22Rv1 (cell line): ENCODE measurements around the gene DPAGT1.

Experiments used
- ZFX ChIP-seq: fragments of 450-650 bp; IDR thresholded peaks from 2 replicates; pipeline ENCODE4 v1.6.1; 2017; ENCODE audit warnings: antibody characterized with exemption, borderline replicate concordance
- TF ChIP-seq, protein P1 (sequence below): fragments of 450-650 bp; IDR thresholded peaks from 2 replicates; pipeline ENCODE4 v1.5.1; 2017; ENCODE audit warnings: mild to moderate bottlenecking

DNA sequence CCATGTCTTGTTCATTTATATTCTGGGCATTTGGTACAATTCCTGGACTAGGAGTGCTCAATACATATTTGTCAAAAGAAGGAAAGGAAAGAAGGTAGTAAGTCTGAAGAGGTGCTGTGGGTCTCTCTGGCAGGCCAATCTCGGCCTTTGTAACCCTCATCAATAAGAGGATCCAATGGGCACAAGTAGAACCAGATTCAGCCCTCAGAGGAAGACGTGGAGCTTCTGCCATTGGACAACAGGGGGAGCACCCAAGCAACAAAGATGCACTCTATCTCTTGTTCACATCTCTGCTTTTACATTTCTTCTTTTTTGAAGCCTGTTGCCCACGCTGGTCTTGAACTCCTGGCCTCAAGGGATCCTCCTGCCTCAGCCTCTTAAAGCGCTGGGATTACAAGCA lies 36.3 kb downstream of the DPAGT1 start:
- TF ChIP-seq, protein P1, sequence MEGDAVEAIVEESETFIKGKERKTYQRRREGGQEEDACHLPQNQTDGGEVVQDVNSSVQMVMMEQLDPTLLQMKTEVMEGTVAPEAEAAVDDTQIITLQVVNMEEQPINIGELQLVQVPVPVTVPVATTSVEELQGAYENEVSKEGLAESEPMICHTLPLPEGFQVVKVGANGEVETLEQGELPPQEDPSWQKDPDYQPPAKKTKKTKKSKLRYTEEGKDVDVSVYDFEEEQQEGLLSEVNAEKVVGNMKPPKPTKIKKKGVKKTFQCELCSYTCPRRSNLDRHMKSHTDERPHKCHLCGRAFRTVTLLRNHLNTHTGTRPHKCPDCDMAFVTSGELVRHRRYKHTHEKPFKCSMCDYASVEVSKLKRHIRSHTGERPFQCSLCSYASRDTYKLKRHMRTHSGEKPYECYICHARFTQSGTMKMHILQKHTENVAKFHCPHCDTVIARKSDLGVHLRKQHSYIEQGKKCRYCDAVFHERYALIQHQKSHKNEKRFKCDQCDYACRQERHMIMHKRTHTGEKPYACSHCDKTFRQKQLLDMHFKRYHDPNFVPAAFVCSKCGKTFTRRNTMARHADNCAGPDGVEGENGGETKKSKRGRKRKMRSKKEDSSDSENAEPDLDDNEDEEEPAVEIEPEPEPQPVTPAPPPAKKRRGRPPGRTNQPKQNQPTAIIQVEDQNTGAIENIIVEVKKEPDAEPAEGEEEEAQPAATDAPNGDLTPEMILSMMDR, result peak; percentile 60
- TF ChIP-seq ZFX, result no peak
